ENCODE data around the gene BUB3.

BUB3 gene

GRCh38 chr10:123205041-123205440, 50.8 kb downstream of the BUB3 start:
- DNase-seq = no peak

- DNase-seq = no peak
Observed at GRCh38 chr10:123212063-123212462, 57.9 kb downstream of the BUB3 start.

- no peak for DNase-seq
Observed at GRCh38 chr10:123212640-123213039, 58.4 kb downstream of the BUB3 start.

- DNase-seq = no peak
Observed at GRCh38 chr10:123213192-123213591, 59.0 kb downstream of the BUB3 start.

Measured in inflammatory macrophage treated with lipopolysaccharide for 4 hours (primary cell).